NB4 (cell line): ENCODE results near the gene SLC7A4.

Experiments used
- DNase-seq: peaks from one replicate; pipeline ENCODE4 v3.0.0; 2010; ENCODE audit warnings: low read depth
- H3K4me3 ChIP-seq: one replicate; pipeline ENCODE4 v1.5.1; 2011; ENCODE audit warnings: mild to moderate bottlenecking, low read depth, low read length, moderate library complexity
- MYC ChIP-seq: IDR thresholded peaks from 2 replicates; pipeline ENCODE4 v1.6.1; 2011; ENCODE audit warnings: low read depth, low read length
- POLR2A ChIP-seq: IDR thresholded peaks from 2 replicates; pipeline ENCODE4 v1.6.1; 2011; ENCODE audit warnings: mild to moderate bottlenecking; ENCODE audit not compliant: insufficient read length; ENCODE audit errors: extremely low read depth
- TF ChIP-seq, protein P1 (sequence below): IDR thresholded peaks from 2 replicates; pipeline ENCODE4 v1.6.1; 2011; ENCODE audit warnings: low read depth, low read length
- TF ChIP-seq, protein P2 (sequence below): IDR thresholded peaks from one replicate; pipeline ENCODE4 v1.5.1; 2012; ENCODE audit warnings: low read depth, low read length

SLC7A4 gene

DNA sequence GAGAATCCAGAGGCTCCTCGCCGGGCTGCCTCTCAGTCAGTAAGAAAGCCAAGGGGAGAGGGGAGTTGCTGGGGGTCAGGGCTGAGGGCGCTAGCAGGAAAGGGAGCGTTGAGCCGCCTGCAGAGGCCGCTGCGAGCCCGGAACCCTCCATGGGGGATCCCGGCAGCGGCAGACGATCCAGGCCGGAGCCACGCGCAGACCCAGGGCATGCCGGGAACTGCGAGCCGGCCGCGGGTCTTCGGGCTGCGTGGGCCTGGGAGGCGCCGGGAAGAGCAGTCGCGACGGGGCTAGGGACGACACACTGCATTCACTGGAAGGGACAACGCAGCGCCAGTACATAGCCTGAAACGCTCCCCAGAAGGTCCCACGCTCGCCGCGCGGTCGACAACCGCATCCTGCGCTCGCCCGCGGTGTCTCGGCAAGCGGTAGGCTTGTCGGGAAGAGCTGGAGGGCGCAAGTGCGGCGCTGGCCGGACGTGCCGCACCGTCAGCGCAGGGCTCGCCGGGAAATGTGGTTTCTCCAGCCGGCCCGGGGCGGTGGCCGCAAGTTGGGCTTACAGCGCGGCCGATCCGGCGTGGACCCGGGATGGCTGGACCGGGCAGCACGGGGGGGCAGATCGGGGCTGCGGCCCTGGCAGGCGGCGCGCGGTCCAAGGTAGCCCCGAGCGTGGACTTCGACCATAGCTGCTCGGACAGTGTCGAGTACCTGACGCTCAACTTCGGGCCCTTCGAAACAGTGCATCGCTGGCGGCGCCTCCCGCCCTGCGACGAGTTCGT lies 50.4 kb downstream of the SLC7A4 start, which contains the start of gene LZTR1:
TSS of gene LZTR1 (plus strand) at position 511 of the 776 bp plus-strand sequence. CDS start at position 586, 75 bp downstream.
- TF ChIP-seq POLR2A (peak; percentile 93), MYC (peak; percentile 53; the same call in 1 of the 2 replicates)
- TF ChIP-seq, protein P1, sequence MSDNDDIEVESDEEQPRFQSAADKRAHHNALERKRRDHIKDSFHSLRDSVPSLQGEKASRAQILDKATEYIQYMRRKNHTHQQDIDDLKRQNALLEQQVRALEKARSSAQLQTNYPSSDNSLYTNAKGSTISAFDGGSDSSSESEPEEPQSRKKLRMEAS = peak; percentile 34; the same call in 1 of the 2 replicates
- TF ChIP-seq, protein P2, sequence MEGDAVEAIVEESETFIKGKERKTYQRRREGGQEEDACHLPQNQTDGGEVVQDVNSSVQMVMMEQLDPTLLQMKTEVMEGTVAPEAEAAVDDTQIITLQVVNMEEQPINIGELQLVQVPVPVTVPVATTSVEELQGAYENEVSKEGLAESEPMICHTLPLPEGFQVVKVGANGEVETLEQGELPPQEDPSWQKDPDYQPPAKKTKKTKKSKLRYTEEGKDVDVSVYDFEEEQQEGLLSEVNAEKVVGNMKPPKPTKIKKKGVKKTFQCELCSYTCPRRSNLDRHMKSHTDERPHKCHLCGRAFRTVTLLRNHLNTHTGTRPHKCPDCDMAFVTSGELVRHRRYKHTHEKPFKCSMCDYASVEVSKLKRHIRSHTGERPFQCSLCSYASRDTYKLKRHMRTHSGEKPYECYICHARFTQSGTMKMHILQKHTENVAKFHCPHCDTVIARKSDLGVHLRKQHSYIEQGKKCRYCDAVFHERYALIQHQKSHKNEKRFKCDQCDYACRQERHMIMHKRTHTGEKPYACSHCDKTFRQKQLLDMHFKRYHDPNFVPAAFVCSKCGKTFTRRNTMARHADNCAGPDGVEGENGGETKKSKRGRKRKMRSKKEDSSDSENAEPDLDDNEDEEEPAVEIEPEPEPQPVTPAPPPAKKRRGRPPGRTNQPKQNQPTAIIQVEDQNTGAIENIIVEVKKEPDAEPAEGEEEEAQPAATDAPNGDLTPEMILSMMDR = peak; percentile 53
- DNase-seq = peak; percentile 90
- peak within 1 kb of the TSS; percentile 88 for H3K4me3 ChIP-seq

DNA sequence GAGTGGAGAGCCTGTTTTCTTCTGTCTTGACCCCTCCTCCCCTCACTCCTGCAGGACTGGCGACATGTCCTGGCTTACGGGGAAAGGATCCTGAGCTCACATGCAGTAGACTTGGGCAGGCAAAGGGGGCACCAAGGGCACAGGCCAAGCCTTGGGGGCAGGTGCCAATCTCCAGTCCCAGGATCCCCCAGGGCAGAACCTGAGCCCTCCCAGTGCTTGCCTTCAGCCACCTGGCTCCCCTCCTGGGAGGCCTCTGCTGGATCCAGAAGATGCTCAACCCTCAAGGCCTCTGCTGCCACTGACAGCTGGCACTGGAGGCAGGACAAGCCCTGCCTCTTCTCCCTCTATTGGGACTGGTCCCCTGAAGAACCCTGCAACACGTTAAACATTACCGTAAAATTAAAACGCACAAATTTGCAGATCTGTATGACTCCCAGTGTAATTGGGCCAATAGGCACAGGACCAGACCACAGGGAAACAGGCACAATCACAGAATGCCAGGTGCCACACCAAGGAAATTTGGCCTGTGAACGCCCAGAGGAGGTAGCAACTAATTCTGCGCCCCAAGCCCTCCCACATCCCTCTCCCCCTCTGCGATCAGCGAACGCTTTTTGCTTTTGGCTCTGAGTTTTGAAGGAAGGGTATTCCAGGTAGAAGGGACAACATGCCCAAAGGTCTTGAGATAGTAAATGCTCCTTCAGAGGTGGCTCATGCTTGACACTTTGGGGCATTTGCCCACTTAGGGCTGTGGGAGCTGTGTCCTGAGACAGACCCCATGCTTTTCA lies 51.2 kb downstream of the SLC7A4 start:
- no peak for DNase-seq
- peak overlapping the region; percentile 88 for H3K4me3 ChIP-seq
- TF ChIP-seq, protein P2 = no peak
- TF ChIP-seq POLR2A (no peak), MYC (no peak)
- TF ChIP-seq, protein P1 = no peak

DNA sequence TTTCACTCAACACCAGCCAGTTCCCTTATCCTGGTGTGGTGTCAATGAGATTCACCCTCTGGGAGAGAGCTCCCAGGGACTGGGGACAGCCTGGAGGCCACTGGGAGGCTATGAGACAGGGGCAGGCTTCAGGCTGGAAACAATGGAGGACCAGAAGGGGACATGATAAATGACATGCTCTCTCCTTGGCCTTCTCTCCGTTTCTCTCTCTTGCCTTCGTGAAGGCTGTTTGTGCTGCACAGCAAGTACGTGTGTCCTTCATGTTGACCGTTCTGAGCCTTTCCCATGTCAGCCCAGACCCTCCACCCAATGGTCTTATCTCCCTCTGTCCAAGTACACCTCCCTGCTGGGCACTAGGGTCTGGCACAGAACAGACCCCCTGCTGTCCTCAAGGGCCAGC lies 51.8 kb downstream of the SLC7A4 start:
- TF ChIP-seq MYC (no peak), POLR2A (no peak)
- TF ChIP-seq, protein P2 = no peak
- TF ChIP-seq, protein P1 = no peak
- DNase-seq = no peak
- H3K4me3 ChIP-seq = no peak overlapping the region

DNA sequence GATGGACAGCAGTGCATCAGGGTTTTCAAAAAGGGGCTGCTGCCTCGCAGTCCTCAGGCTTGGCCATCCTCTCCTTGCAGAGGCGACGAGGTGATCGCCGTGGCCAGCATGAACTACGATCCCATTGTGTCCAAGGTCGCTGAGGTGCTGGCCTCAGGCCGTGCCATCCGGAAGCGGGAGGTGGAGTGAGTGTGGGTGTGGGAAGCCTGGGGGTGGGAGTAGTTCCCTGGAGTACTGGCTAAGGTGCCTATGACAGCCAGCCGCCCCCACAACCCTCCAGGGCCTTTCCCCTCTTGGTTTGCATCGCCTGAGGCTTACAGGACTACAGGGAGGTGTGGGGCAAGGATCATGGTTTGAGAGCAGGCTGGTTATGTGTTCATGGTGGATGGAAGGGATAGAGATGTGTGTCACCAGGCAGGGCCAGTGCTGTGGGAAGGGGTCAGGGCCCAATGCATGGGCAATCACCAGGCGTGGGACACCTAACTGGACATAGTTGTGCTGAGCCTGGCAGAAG lies 52.4 kb downstream of the SLC7A4 start:
- no peak for DNase-seq
- TF ChIP-seq, protein P2 = no peak
- TF ChIP-seq, protein P1 = no peak
- no peak for TF ChIP-seq MYC
- TF ChIP-seq POLR2A = no peak
- no peak overlapping the region for H3K4me3 ChIP-seq

DNA sequence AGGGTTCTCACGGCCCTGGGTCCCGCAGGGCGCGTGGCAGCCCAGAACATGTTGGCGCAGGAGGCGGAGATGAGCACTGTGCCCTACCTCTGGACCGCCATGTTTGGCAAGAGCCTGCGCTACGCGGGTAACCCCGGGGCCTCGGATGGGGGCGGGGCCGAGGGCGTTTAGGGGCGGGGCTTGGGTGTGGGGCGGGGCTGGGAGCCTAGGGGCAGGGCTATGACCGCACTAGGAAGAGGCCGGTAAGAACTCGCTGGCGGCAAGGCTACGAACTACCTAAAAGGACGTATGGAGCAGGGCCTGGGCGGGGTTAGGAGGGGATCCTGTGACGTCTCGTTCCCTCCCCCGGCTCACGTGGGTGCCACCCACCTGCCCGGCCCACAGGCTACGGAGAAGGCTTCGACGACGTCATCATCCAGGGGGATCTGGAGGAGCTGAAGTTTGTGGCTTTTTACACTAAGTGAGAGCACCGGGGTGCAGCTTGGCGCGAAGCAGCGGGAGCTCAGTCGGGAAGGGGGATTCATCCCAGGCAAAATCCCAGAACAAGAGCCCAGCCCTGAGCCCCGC lies 53.0 kb downstream of the SLC7A4 start:
- no peak overlapping the region for H3K4me3 ChIP-seq

More for the DNA sequence above, 53.0 kb downstream of the SLC7A4 start:
- TF ChIP-seq POLR2A (no peak), MYC (no peak)
- TF ChIP-seq, protein P1 = no peak
- TF ChIP-seq, protein P2 = no peak
- DNase-seq = no peak
